ENCODE data around the gene SACM1L.

DNA sequence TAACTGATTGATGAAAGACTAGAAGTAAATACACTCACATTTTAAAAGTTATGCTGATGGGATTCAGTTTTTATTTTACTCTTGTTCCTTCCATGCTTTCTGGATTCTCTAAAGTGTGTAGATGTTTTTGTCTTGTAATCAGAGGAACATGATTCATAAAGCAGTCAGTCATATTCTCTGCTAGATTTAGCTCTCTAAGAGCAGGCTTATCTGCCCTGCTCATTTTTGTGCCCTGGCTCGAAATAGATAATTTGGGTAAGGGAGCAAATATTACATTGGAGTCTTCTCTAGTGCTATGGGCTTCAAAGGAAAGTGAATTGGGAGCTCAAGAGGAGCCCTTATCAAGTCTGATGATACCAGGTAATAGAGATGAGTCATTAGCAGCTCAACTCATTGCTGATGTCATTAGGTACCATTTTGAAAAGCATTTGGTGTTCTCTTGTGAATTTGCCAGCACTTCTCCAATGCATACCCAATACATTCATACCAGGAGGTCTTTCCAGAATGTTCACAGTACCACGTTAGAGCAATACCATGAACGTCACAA lies 27.7 kb downstream of the SACM1L start:
- TF ChIP-seq, protein P1, sequence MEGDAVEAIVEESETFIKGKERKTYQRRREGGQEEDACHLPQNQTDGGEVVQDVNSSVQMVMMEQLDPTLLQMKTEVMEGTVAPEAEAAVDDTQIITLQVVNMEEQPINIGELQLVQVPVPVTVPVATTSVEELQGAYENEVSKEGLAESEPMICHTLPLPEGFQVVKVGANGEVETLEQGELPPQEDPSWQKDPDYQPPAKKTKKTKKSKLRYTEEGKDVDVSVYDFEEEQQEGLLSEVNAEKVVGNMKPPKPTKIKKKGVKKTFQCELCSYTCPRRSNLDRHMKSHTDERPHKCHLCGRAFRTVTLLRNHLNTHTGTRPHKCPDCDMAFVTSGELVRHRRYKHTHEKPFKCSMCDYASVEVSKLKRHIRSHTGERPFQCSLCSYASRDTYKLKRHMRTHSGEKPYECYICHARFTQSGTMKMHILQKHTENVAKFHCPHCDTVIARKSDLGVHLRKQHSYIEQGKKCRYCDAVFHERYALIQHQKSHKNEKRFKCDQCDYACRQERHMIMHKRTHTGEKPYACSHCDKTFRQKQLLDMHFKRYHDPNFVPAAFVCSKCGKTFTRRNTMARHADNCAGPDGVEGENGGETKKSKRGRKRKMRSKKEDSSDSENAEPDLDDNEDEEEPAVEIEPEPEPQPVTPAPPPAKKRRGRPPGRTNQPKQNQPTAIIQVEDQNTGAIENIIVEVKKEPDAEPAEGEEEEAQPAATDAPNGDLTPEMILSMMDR (IDR thresholded peaks at IDR 0.05) = no peak
- no peak for TF ChIP-seq POLR2A (IDR thresholded peaks at IDR 0.05)
